Loucy (cell line): ENCODE results near the gene SLC9A8.

Experiments used
- EZH2phosphoT487 ChIP-seq: fragments of 200-600 bp; IDR thresholded peaks from 2 replicates; pipeline ENCODE4 v1.6.1; 2018; ENCODE audit warnings: antibody characterized with exemption, mild to moderate bottlenecking, moderate library complexity, borderline replicate concordance
- TF ChIP-seq, protein P1 (sequence below): fragments of 200-600 bp; sonication (generic); conservative IDR thresholded peaks from 2 replicates; pipeline ENCODE4 v1.5.1; 2014; ENCODE audit warnings: mild to moderate bottlenecking, antibody characterized with exemption, low read length

DNA sequence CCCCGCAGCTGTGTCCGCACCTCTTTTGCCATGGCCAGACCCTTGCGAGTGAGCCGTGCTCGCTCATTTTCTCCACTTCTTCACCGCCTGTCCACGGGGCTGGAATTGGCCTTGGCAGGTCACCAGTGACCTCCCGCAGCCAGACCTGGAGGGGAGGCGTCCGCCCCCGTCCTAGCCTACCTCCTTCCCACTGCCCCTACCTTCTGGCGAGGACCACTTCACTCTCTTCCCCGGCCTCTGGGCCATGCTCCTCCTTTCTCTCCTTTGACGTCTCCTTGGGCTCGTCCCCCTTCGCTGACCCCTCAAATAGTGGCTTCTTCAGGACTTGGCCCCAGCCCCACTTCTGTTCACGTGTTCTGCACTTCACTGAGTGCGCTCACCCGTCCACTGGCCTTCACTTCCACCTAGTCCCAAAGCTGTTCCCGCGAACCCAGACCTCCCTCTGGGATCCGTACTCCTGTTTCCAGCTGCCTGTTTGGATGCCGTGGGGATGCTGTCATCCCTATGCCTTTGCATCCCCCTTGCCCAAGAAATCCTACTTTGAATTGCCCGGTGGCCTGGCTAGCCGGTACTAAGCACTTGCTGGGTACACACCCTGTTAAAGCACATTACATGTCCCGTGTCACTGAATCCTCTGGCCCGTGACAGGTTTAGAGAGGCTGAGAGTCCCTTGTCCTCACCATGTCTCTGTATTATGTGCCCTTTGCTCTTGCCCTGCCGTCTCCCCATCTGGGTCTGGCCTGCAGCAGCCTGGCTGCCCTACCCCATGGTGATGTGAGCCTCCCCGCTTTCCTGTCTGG lies 69.7 kb downstream of the SLC9A8 start:
- TF ChIP-seq, protein P1, sequence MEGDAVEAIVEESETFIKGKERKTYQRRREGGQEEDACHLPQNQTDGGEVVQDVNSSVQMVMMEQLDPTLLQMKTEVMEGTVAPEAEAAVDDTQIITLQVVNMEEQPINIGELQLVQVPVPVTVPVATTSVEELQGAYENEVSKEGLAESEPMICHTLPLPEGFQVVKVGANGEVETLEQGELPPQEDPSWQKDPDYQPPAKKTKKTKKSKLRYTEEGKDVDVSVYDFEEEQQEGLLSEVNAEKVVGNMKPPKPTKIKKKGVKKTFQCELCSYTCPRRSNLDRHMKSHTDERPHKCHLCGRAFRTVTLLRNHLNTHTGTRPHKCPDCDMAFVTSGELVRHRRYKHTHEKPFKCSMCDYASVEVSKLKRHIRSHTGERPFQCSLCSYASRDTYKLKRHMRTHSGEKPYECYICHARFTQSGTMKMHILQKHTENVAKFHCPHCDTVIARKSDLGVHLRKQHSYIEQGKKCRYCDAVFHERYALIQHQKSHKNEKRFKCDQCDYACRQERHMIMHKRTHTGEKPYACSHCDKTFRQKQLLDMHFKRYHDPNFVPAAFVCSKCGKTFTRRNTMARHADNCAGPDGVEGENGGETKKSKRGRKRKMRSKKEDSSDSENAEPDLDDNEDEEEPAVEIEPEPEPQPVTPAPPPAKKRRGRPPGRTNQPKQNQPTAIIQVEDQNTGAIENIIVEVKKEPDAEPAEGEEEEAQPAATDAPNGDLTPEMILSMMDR: no peak
- no peak for TF ChIP-seq EZH2phosphoT487
